K562 (cell line): ENCODE measurements around the gene AGR2. TPM values are rescaled to one million over a fixed set of nuclear protein-coding genes. Genes with fewer than 3 reads are reported as not detected.

Experiments
- ATAC-seq: fragments of 200-7000 bp; cut with Tn5 transposase; 3 replicates; pipeline ENCODE4 v1.9.1; 2020; ENCODE audit warnings: moderate library complexity
- BruUV-seq: library from RNA; stranded (reverse); fragments of 400-500 nt; replicated peaks from 2 replicates; lab custom pipeline; 2021; lab: Mats Ljungman, UMichigan
- CTCF ChIA-PET: fragments of 300-600 bp; formaldehyde crosslinking; extraction: SDS; loops from one replicate; lab custom pipeline; 2021; ENCODE audit warnings: low intra/inter-chr PET ratio; lab: Yijun Ruan, JAX
- POLR2A ChIA-PET: fragments of 300-600, 350-650 bp; sonication (Branson Sonifier 250); formaldehyde crosslinking; extraction: SDS; loops from one replicate; lab custom pipeline; 2021; ENCODE audit warnings: antibody characterized with exemption, inconsistent platforms; lab: Yijun Ruan, JAX
- DNase-seq, 4 experiments: peaks; one replicate each; pipeline versions ENCODE4 v3.0.0 to v3.0.0-alpha.2; 2011 to 2018; ENCODE audit warnings: low spot score in 3 of 4, mixed read lengths in 3 of 4; ENCODE audit errors: extremely low read depth in 1 of 4
- FAIRE-seq: peaks from 2 replicates; lab custom pipeline; 2011; peaks lifted over from hg19 to GRCh38; lab: Jason Lieb, UNC
- H2AFZ ChIP-seq: 2 replicates; pipeline ENCODE4 v1.6.0; 2011; ENCODE audit warnings: low read depth, low read length, control low read depth, inconsistent platforms
- H3K27ac ChIP-seq: fragments of 200-600 bp; 3 replicates; pipeline ENCODE4 v1.8.0; 2011; ENCODE audit warnings: low read depth, mild to moderate bottlenecking, control low read depth, inconsistent platforms, low read length, moderate library complexity, mixed read lengths; ENCODE audit errors: extremely low read depth
- H3K27me3 ChIP-seq, 2 experiments: fragments of 300-600 bp in 1 of 2; 2 replicates in 1 of 2; 3 replicates in 1 of 2; pipeline versions ENCODE4 v1.6.0 to v1.8.0; 2011; ENCODE audit warnings: inconsistent platforms in 2 of 2, low read length in 2 of 2, mild to moderate bottlenecking in 1 of 2, mixed read lengths in 1 of 2, moderate library complexity in 1 of 2; ENCODE audit not compliant: control insufficient read depth in 2 of 2, insufficient read depth in 2 of 2
- H3K36me3 ChIP-seq: fragments of 300-600 bp; 3 replicates; pipeline ENCODE4 v1.8.0; 2011; ENCODE audit warnings: mild to moderate bottlenecking, low read length, inconsistent platforms; ENCODE audit not compliant: control insufficient read depth, insufficient read depth
- H3K4me1 ChIP-seq, 2 experiments: fragments of 200-600 bp in 1 of 2; replicated peaks in 1 of 2; 2 replicates in 1 of 2; 3 replicates in 1 of 2; pipeline versions ENCODE4 v1.5.1 to v1.8.0; 2011; ENCODE audit warnings: inconsistent platforms in 2 of 2, low read length in 2 of 2, mild to moderate bottlenecking in 1 of 2, mixed read lengths in 1 of 2, moderate library complexity in 1 of 2; ENCODE audit not compliant: control insufficient read depth in 2 of 2, insufficient read depth in 2 of 2
- H3K4me2 ChIP-seq: 2 replicates; pipeline ENCODE4 v1.6.1; 2011; ENCODE audit warnings: low read length, control low read depth, inconsistent platforms, mixed read lengths; ENCODE audit not compliant: insufficient read depth
- H3K4me3 ChIP-seq: fragments of 200-600 bp; sonication (generic), shearing (Covaris generic); 2 replicates; pipeline ENCODE4 v1.5.1; 2016; ENCODE audit warnings: control low read depth, inconsistent platforms
- H3K79me2 ChIP-seq: fragments of 200-600 bp; 3 replicates; pipeline ENCODE4 v1.8.0; 2011; ENCODE audit warnings: low read length, inconsistent platforms; ENCODE audit not compliant: control insufficient read depth, insufficient read depth
- H3K9ac ChIP-seq, 2 experiments: 2 replicates each; pipeline versions ENCODE4 v1.6.0 to v1.6.1; 2011; ENCODE audit warnings: low read depth in 2 of 2, low read length in 2 of 2, control low read depth in 1 of 2, inconsistent platforms in 1 of 2, mild to moderate bottlenecking in 1 of 2, mixed read lengths in 1 of 2; ENCODE audit not compliant: insufficient read depth in 1 of 2
- H3K9me1 ChIP-seq: one replicate; pipeline ENCODE4 v1.6.0; 2011; ENCODE audit warnings: inconsistent platforms, mild to moderate bottlenecking, low read length, moderate library complexity; ENCODE audit not compliant: control insufficient read depth, insufficient read depth
- H3K9me3 ChIP-seq: replicated peaks from 2 replicates; pipeline ENCODE4 v1.5.1; 2011; ENCODE audit warnings: low read depth, low read length, inconsistent platforms; ENCODE audit not compliant: control insufficient read depth, insufficient read depth
- H4K20me1 ChIP-seq: replicated peaks from 2 replicates; pipeline ENCODE4 v1.6.1; 2011; ENCODE audit warnings: low read length, inconsistent platforms, mixed read lengths; ENCODE audit not compliant: control insufficient read depth, insufficient read depth
- NUFIP1 ChIP-seq: fragments of 450-650 bp; IDR thresholded peaks from 2 replicates; pipeline ENCODE4 v1.6.1; 2018; ENCODE audit not compliant: partially characterized antibody
- ZBED1 ChIP-seq: IDR thresholded peaks from 2 replicates; pipeline ENCODE4 v1.6.1; 2014
- WGBS: fragments of 100-300 bp; shearing (Covaris generic); methylation state at CpG from one replicate; pipeline ENCODE4 v1.1.6; 2016; ENCODE audit warnings: low coverage, mixed read lengths; ENCODE audit not compliant: insufficient coverage; ENCODE audit errors: missing lambda C conversion rate; 5-methylcytosine and 5-hydroxymethylcytosine counted together
- in situ Hi-C: fragments of 300-500 bp; cut with MboI; formaldehyde crosslinking; loops from 4 replicates; pipeline ENCODE4 v1.15.0; 2018; ENCODE audit warnings: inconsistent platforms, mixed read lengths
- intact Hi-C: fragments of 100-400 bp; cut with micrococcal nuclease; formaldehyde crosslinking; loops from 2 replicates; pipeline ENCODE4 v1.14.2; 2022
- polyA plus RNA-seq, 8 experiments: library from polyadenylated mRNA; depleted of rRNA in 4 of 8; stranded (reverse) in 5 of 8; unstranded in 3 of 8; fragments of >200 nt; fragmentation: Nextera tagmentation in 2 of 8; fragmentation: Illumina TruSeq in 1 of 8; extraction: Ambion mirVana in 2 of 8; extraction: Trizol in 1 of 8; gene quantifications; 2 replicates each; pipeline versions ENCODE4 v1.2.1 to v1.2.3, GENCODE V29; 2011 to 2014; ENCODE audit warnings: inconsistent platforms in 1 of 8, missing spikeins in 1 of 8
- total RNA-seq, 7 experiments: library from RNA; depleted of rRNA in 6 of 7; stranded (reverse); fragments of >200 nt in 6 of 7; fragmentation: Illumina TruSeq in 2 of 7; extraction: Trizol in 2 of 7; gene quantifications; 2 replicates each; pipeline versions ENCODE4 v1.2.1 to v1.2.3, GENCODE V29; 2011 to 2021; ENCODE audit warnings: low replicate concordance in 1 of 7
- TF ChIP-seq, protein P1 (sequence below), 2 experiments: fragments of 150-350 bp in 1 of 2; IDR thresholded peaks; 2 replicates each; pipeline ENCODE4 v1.6.1; 2012 to 2016; ENCODE audit warnings: low read depth in 2 of 2, low read length in 2 of 2, mild to moderate bottlenecking in 1 of 2, moderate library complexity in 1 of 2

The AGR2 gene
- total and polyA plus RNA-seq, 9 of the 15 experiments (the other 6 are each of a cell fraction or from before 2014, with no cell fraction given): 0.66 TPM; not detected in 8

DNA sequence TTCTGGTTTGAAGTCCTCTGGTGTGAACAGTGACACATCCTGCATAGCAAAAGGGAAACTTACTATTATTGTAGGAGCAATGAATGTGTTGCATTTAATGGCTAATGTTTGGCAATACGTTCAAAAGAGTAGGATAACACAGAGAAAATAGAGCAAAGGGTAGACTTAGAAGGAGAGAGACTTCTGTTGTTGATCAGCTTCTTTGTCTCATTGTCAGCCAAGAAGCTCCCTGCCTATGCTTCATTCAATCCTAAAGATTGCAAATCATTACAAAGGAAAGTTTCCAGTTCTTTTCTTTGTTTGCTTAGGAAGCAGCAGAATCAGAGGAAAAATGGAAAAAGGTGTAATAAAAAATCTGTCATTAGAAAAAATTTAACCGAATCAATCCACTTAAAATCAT, 59.2 kb downstream of the AGR2 start:
- CTCF ChIA-PET: no interaction called here
- Histone ChIP-seq H3K9ac (no peak overlapping the region), H3K9me1 (no peaks in the 10 kb centered on the region), H3K27me3 (no peaks in the 10 kb centered on the region), H3K4me1 (peaks cover 23 to 29% of the 10 kb centered on the region in 2 experiments; a peak in 4 of 5 replicates), H3K4me3 (no peak overlapping the region)
- TF ChIP-seq, protein P1, sequence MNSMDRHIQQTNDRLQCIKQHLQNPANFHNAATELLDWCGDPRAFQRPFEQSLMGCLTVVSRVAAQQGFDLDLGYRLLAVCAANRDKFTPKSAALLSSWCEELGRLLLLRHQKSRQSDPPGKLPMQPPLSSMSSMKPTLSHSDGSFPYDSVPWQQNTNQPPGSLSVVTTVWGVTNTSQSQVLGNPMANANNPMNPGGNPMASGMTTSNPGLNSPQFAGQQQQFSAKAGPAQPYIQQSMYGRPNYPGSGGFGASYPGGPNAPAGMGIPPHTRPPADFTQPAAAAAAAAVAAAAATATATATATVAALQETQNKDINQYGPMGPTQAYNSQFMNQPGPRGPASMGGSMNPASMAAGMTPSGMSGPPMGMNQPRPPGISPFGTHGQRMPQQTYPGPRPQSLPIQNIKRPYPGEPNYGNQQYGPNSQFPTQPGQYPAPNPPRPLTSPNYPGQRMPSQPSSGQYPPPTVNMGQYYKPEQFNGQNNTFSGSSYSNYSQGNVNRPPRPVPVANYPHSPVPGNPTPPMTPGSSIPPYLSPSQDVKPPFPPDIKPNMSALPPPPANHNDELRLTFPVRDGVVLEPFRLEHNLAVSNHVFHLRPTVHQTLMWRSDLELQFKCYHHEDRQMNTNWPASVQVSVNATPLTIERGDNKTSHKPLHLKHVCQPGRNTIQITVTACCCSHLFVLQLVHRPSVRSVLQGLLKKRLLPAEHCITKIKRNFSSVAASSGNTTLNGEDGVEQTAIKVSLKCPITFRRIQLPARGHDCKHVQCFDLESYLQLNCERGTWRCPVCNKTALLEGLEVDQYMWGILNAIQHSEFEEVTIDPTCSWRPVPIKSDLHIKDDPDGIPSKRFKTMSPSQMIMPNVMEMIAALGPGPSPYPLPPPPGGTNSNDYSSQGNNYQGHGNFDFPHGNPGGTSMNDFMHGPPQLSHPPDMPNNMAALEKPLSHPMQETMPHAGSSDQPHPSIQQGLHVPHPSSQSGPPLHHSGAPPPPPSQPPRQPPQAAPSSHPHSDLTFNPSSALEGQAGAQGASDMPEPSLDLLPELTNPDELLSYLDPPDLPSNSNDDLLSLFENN (IDR thresholded peaks at IDR 0.05; ENCODE audit: low read depth in 2 of 2, low read length in 2 of 2): no peak
- TF ChIP-seq NUFIP1 (no peak), ZBED1 (no peak)
- TF ChIP-seq, all 486 proteins: peak for 0
- ATAC-seq: no peak
- DNase-seq: no peak
- no peak for FAIRE-seq
- in situ Hi-C loops: no loop called here
- 28% methylated on average over 2 of the region's 2 CpGs for WGBS
- H3K9me3 ChIP-seq: no peaks in the 10 kb centered on the region
- POLR2A ChIA-PET: interaction anchor here (1.0 kb wide), 1 partner anchor 78 kb away, joined by 4 read pairs; no protein-coding TSS in a partner anchor
- no peak overlapping the region for H3K4me2 ChIP-seq
- H3K79me2 ChIP-seq: no peaks in the 10 kb centered on the region
- H4K20me1 ChIP-seq: no peaks in the 10 kb centered on the region
- no peak overlapping the region for H2AFZ ChIP-seq
- intact Hi-C loops: no loop called here
- BruUV-seq: no TSS peak
- H3K27ac ChIP-seq: no peak overlapping the region
- no peaks in the 10 kb centered on the region for H3K36me3 ChIP-seq
